ENCODE measurements around the gene FAM83G. TPM values are rescaled to one million over a fixed set of nuclear protein-coding genes. Genes with fewer than 3 reads are reported as not detected.

The FAM83G gene
- total RNA-seq, 1 experiment from 2014 or later = 38.7 TPM

GRCh38 chr17:18954321-18954720 lies 50.2 kb downstream of the FAM83G start:
- DNase-seq = no peak
- no peaks in the 10 kb centered on the region for H3K23me2 ChIP-seq (ENCODE audit: insufficient read length, low read depth, low read length, poor library complexity, severe bottlenecking)
- H3K27ac ChIP-seq (ENCODE audit: insufficient read length, low read depth, low read length) = no peak overlapping the region
- H2AK5ac ChIP-seq (ENCODE audit: insufficient read length, low read length) = no peak overlapping the region
- no peak overlapping the region for H3K23ac ChIP-seq (ENCODE audit: insufficient read length, low read depth, low read length)
- no peaks in the 10 kb centered on the region for H3K79me2 ChIP-seq (ENCODE audit: insufficient read depth, low read length)
- no peaks in the 10 kb centered on the region for H3K27me3 ChIP-seq (ENCODE audit: insufficient read depth, low read length)
- no peak overlapping the region for H3K56ac ChIP-seq (ENCODE audit: insufficient read length, low read depth, low read length)
- no peak overlapping the region for H4K91ac ChIP-seq (ENCODE audit: insufficient read length, low read depth, low read length)
- H2AFZ ChIP-seq (ENCODE audit: low read length) = no peak overlapping the region
- Mint-ChIP-seq H3K9me3 (no peaks in the 10 kb centered on the region), H3K27ac (no peak overlapping the region), H3K36me3 (ENCODE audit: insufficient read depth in 1 of 3, low read depth in 3 of 3) (no peaks in the 10 kb centered on the region), H3K4me3 (no peak overlapping the region), H3K4me1 (peaks cover 5 to 8% of the 10 kb centered on the region in 2 experiments; a peak in 2 of 4 replicates), H3K27me3 (ENCODE audit: low read depth) (no peaks in the 10 kb centered on the region; the same call in 1 of the 2 replicates)
- no peaks in the 10 kb centered on the region for H3K4me1 ChIP-seq (ENCODE audit: insufficient read depth, low read length)
- H3K4ac ChIP-seq (ENCODE audit: low read depth, low read length) = no peak overlapping the region
- no peak overlapping the region for H3K9ac ChIP-seq (ENCODE audit: extremely low read depth, insufficient read length, low read length)
- WGBS (ENCODE audit: extremely low coverage, insufficient read length, low lambda C conversion rate) = no CpG with 5 or more reads among the region's 3 CpGs
- no peak overlapping the region for H2BK20ac ChIP-seq (ENCODE audit: low read depth, low read length, poor library complexity, severe bottlenecking)
- no peak overlapping the region for H2BK15ac ChIP-seq (ENCODE audit: low read depth, low read length)
- H2BK5ac ChIP-seq (ENCODE audit: insufficient read length, low read length) = no peak overlapping the region
- no peak overlapping the region for H2BK120ac ChIP-seq (ENCODE audit: low read depth, low read length, poor library complexity, severe bottlenecking)
- no peak overlapping the region for H4K5ac ChIP-seq (ENCODE audit: insufficient read length, low read depth, low read length)
- no peaks in the 10 kb centered on the region for H3K79me1 ChIP-seq (ENCODE audit: insufficient read depth, low read depth, low read length, poor library complexity, severe bottlenecking)
- H3K14ac ChIP-seq (ENCODE audit: insufficient read depth, low read length) = no peak overlapping the region; the same call in 1 of the 2 replicates
- no peak overlapping the region for H2BK12ac ChIP-seq (ENCODE audit: insufficient read length, low read depth, low read length)
- H4K8ac ChIP-seq (replicated peaks; ENCODE audit: insufficient read length, low read depth, low read length) = no peak overlapping the region
- no peak overlapping the region for H3K4me2 ChIP-seq (ENCODE audit: insufficient read depth, insufficient read length, low read length)
- no peak overlapping the region for H3K18ac ChIP-seq (ENCODE audit: insufficient read length, low read depth, low read length)
- H3K9me3 ChIP-seq (ENCODE audit: control insufficient read depth, low read depth, low read length) = no peaks in the 10 kb centered on the region
- no peak overlapping the region for H3T11ph ChIP-seq (ENCODE audit: low read length)
- no peaks in the 10 kb centered on the region for H4K20me1 ChIP-seq (ENCODE audit: control insufficient read depth, insufficient read depth, insufficient read length)
- no peak for TF ChIP-seq CTCF (conservative IDR thresholded peaks at IDR 0.05)
